Activated gamma-delta T cell treated with Interleukin-2 at 50 U/mL for 16 hours (primary cell): ENCODE results near the gene LPIN2.
"Not testable (repeated sequence)": the region's sequence is repeated elsewhere in the genome, so short reads cannot be mapped to it uniquely, and the experiment has no call there.

Experiments
- DNase-seq: peaks from one replicate; pipeline ENCODE4 v3.0.0-alpha.2; 2020

LPIN2 gene

GRCh38 chr18:3013024-3013804, at the start of gene LPIN2:
LPIN2 (minus strand) TSS chr18:3013144; CDS start chr18:2960840, 52,304 bp downstream.
- peak; percentile 96 for DNase-seq

GRCh38 chr18:3061581-3062312, 48.8 kb upstream of the LPIN2 start:
- peak; percentile 34 for DNase-seq

GRCh38 chr18:3060667-3061580, 48.0 kb upstream of the LPIN2 start:
- peak; percentile 23 for DNase-seq

- no peak for DNase-seq
Measured at GRCh38 chr18:3059272-3059671, 46.3 kb upstream of the LPIN2 start.

GRCh38 chr18:3058328-3059191, 45.6 kb upstream of the LPIN2 start:
- DNase-seq: peak; percentile 27

- DNase-seq: no peak
Measured at GRCh38 chr18:3057526-3057925, 44.6 kb upstream of the LPIN2 start.

- no peak for DNase-seq
Measured at GRCh38 chr18:3056311-3056710, 43.4 kb upstream of the LPIN2 start.

GRCh38 chr18:3055816-3056215, 42.9 kb upstream of the LPIN2 start:
- no peak for DNase-seq

GRCh38 chr18:3055186-3055728, 42.3 kb upstream of the LPIN2 start:
- no peak for DNase-seq

GRCh38 chr18:3054780-3055179, 41.8 kb upstream of the LPIN2 start:
- no peak for DNase-seq

GRCh38 chr18:3054214-3054613, 41.3 kb upstream of the LPIN2 start:
- no peak for DNase-seq

GRCh38 chr18:3053081-3053480, 40.1 kb upstream of the LPIN2 start:
- no peak for DNase-seq

- no peak for DNase-seq
Measured at GRCh38 chr18:3052411-3052758, 39.4 kb upstream of the LPIN2 start.

- no peak for DNase-seq
Measured at GRCh38 chr18:3051718-3052410, 38.9 kb upstream of the LPIN2 start.

- DNase-seq: not testable (repeated sequence)
Measured at GRCh38 chr18:3049897-3050454, 37.0 kb upstream of the LPIN2 start.

GRCh38 chr18:3048820-3049349, 35.9 kb upstream of the LPIN2 start:
- no peak for DNase-seq

GRCh38 chr18:3048121-3048520, 35.2 kb upstream of the LPIN2 start:
- no peak for DNase-seq

- DNase-seq: no peak
Measured at GRCh38 chr18:3046216-3046808, 33.4 kb upstream of the LPIN2 start.

- no peak for DNase-seq
Measured at GRCh38 chr18:3044931-3045698, 32.2 kb upstream of the LPIN2 start.

- no peak for DNase-seq
Measured at GRCh38 chr18:3042379-3042778, 29.4 kb upstream of the LPIN2 start.
